Gastroesophageal sphincter (tissue), 4 donors: Measurements from ENCODE around the gene OSBPL1A. TPM values are rescaled to one million over a fixed set of nuclear protein-coding genes. Genes with fewer than 3 reads are reported as not detected.

Source experiments
- ATAC-seq: fragments of 150-250 bp; one replicate; pipeline ENCODE4 v1.9.1; 2016; ENCODE audit warnings: mild to moderate bottlenecking, moderate library complexity
- H3K27ac ChIP-seq, 4 donors: fragments of 200-600 bp; sonication (generic) in 3 of 4; 1 replicate in 3 of 4; 2 replicates in 1 of 4; pipeline ENCODE4 v1.5.1; 2016 to 2019
- H3K27me3 ChIP-seq: fragments of 200-600 bp; sonication (generic); one replicate; pipeline ENCODE4 v1.5.1; 2019
- H3K36me3 ChIP-seq, 2 donors: fragments of 200-600 bp; sonication (generic); one replicate each; pipeline ENCODE4 v1.5.1; 2019; ENCODE audit warnings: control low read depth in 1 of 2
- H3K4me1 ChIP-seq, 3 donors: fragments of 200-600 bp; sonication (generic); 1 replicate in 2 of 3; 2 replicates in 1 of 3; pipeline ENCODE4 v1.5.1; 2016 to 2019; ENCODE audit warnings: control low read depth in 2 of 3
- H3K4me3 ChIP-seq, 2 donors: fragments of 200-600 bp; sonication (generic); one replicate each; pipeline ENCODE4 v1.5.1; 2019; ENCODE audit warnings: mild to moderate bottlenecking in 1 of 2, moderate library complexity in 1 of 2
- H3K9me3 ChIP-seq, 3 donors: fragments of 200-600 bp; sonication (generic); one replicate each; pipeline ENCODE4 v1.5.1; 2017 to 2019; ENCODE audit warnings: control low read depth in 2 of 3
- EP300 ChIP-seq: sonication (generic); formaldehyde crosslinking; IDR thresholded peaks from one replicate; pipeline ENCODE4 v1.6.1; 2017; ENCODE audit warnings: antibody characterized with exemption, mild to moderate bottlenecking
- POLR2A ChIP-seq, 2 donors: fragments of 450-650 bp; IDR thresholded peaks; one replicate each; pipeline ENCODE4 v1.6.1; 2017; ENCODE audit warnings: antibody characterized with exemption in 2 of 2, mild to moderate bottlenecking in 2 of 2, moderate library complexity in 1 of 2
- POLR2AphosphoS5 ChIP-seq: sonication (generic); formaldehyde crosslinking; IDR thresholded peaks from one replicate; pipeline ENCODE4 v1.6.1; 2017; ENCODE audit warnings: antibody characterized with exemption
- WGBS, 2 donors: methylation state at CpG; one replicate each; pipeline ENCODE4 v1.1.5; 2018; ENCODE audit warnings: low coverage in 1 of 2; 5-methylcytosine and 5-hydroxymethylcytosine counted together
- total RNA-seq, 4 donors: library from RNA; depleted of rRNA; stranded (reverse); fragments of >200 nt; gene quantifications; one replicate each; pipeline ENCODE4 v1.1.0, GENCODE V29; 2016
- TF ChIP-seq, protein P1 (sequence below), 4 experiments: fragments of 200-600 bp in 2 of 4; fragments of 450-650 bp in 2 of 4; sonication (generic) in 1 of 4; IDR thresholded peaks; one replicate each; pipeline ENCODE4 v1.5.1; 2017 to 2019; ENCODE audit warnings: antibody characterized with exemption in 4 of 4, mild to moderate bottlenecking in 2 of 4, moderate library complexity in 2 of 4

Gene OSBPL1A
- total RNA-seq, 4 donors from 2014 or later: 97.1 to 120 (median 116) TPM

DNA sequence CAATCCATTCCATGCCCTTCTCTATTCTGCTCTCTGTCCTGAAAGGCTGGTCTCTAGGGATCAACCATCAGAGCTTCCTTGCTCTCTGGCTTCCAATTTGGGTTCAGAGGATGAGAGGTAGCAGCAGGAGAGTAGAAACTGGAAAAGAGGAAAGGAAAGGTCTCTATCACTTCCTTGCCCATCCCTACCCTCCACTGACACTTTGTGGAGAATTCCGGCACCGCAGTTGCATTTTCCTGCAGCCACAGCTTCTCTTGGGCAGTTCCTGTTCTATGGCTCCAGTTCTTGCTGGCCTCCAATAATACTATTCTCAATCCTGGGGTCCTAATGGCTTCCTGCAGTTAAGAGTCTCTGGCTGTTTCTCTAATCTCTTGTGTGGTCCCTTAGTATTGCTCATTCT is 15.5 kb upstream of the OSBPL1A start:
- no peak for TF ChIP-seq POLR2A (IDR thresholded peaks at IDR 0.05)
- TF ChIP-seq, protein P1, sequence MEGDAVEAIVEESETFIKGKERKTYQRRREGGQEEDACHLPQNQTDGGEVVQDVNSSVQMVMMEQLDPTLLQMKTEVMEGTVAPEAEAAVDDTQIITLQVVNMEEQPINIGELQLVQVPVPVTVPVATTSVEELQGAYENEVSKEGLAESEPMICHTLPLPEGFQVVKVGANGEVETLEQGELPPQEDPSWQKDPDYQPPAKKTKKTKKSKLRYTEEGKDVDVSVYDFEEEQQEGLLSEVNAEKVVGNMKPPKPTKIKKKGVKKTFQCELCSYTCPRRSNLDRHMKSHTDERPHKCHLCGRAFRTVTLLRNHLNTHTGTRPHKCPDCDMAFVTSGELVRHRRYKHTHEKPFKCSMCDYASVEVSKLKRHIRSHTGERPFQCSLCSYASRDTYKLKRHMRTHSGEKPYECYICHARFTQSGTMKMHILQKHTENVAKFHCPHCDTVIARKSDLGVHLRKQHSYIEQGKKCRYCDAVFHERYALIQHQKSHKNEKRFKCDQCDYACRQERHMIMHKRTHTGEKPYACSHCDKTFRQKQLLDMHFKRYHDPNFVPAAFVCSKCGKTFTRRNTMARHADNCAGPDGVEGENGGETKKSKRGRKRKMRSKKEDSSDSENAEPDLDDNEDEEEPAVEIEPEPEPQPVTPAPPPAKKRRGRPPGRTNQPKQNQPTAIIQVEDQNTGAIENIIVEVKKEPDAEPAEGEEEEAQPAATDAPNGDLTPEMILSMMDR (IDR thresholded peaks at IDR 0.05): peak in 1 of 4 experiments; percentile 33
- no peak for TF ChIP-seq POLR2AphosphoS5
- no peak for TF ChIP-seq EP300
- H3K36me3 ChIP-seq: no peaks in the 10 kb centered on the region
- ATAC-seq: no peak
- H3K9me3 ChIP-seq: no peaks in the 10 kb centered on the region
- peaks cover 14% of the 10 kb centered on the region for H3K27me3 ChIP-seq
- H3K4me1 ChIP-seq: no peaks in the 10 kb centered on the region
- H3K27ac ChIP-seq: no peak overlapping the region
- no peak overlapping the region for H3K4me3 ChIP-seq
- 50 to 80% methylated on average over 2 of the region's 2 CpGs for WGBS, 2 donors

DNA sequence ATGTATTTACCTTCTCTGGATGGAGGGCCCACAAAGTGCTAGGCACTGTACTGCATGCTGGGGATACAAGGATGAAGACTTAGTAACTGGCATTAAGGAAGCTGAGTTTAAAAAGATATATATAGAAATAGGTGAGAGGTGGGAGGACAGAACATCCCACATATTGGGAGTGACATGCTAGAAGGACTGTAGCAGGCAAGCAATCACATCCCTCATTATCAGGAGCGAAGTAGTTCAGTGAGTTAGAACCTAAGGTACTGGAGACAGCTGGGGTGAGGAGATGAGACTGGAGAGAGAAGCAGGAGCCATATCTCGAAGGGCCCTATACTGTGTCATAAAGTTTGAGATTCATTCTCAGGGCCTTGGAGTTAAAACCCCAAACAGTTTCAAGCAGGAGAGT is 10.9 kb upstream of the OSBPL1A start:
- no peak overlapping the region for H3K4me3 ChIP-seq
- TF ChIP-seq, protein P1 (IDR thresholded peaks at IDR 0.05): no peak
- TF ChIP-seq POLR2AphosphoS5 (no peak), EP300 (no peak), POLR2A (IDR thresholded peaks at IDR 0.05) (no peak)
- no peaks in the 10 kb centered on the region for H3K9me3 ChIP-seq
- H3K27ac ChIP-seq: no peak overlapping the region
- no peaks in the 10 kb centered on the region for H3K4me1 ChIP-seq
- peaks cover 23% of the 10 kb centered on the region for H3K27me3 ChIP-seq
- 80 to 86% methylated on average over 2 of the region's 2 CpGs for WGBS, 2 donors
- H3K36me3 ChIP-seq: no peaks in the 10 kb centered on the region
- ATAC-seq: no peak

DNA sequence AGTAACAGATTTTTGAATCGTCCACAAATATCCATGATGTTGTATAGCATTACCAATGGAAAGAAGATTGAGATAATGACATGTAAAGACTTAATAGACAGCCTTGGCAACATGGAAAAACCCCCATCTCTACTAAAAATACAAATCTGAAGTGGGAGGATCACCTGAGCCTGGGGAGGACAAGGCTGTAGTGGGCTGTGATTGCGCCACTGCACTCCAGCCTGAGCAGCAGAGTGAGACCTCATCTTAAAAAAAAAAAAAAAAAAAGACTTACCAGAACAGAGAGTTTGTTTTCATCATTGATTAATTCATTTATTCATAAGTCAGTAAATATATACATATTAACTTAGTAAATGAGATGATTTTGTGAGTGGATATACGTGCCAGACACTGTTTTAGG is 7.0 kb upstream of the OSBPL1A start:
- WGBS, 2 donors: 81 to 88% methylated on average over 2 to 3 of the region's 3 CpGs
- Histone ChIP-seq H3K4me3 (no peak overlapping the region), H3K27me3 (peaks cover 23% of the 10 kb centered on the region), H3K9me3 (no peaks in the 10 kb centered on the region), H3K27ac (no peak overlapping the region), H3K4me1 (no peaks in the 10 kb centered on the region), H3K36me3 (no peaks in the 10 kb centered on the region)
- ATAC-seq: no peak
- TF ChIP-seq EP300: no peak
- no peak for TF ChIP-seq POLR2AphosphoS5
- TF ChIP-seq, protein P1 (IDR thresholded peaks at IDR 0.05): no peak
- TF ChIP-seq POLR2A (IDR thresholded peaks at IDR 0.05): no peak

DNA sequence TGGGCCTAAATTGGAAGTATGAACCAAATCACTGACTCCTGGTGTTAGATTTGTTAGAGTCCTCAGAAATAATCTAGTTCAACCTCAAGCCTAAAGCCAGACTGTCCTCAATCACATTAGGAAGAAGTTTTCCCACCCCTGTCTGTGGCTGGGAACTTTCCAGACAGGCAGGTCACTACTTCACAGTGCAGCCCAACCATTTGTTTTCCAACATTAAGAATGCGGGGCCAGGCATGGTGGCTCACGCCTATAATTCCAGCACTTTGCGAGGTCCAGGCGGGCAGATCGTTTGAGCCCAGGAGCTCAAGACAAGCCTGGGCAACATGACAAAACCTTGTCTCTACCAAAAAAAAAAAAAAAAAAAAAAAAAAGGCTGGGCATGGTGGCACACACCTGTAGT is 5.5 kb upstream of the OSBPL1A start:
- no peak for ATAC-seq
- no peak overlapping the region for H3K4me3 ChIP-seq
- no peaks in the 10 kb centered on the region for H3K36me3 ChIP-seq
- H3K4me1 ChIP-seq: peaks cover 0 to 7% (median 0%) of the 10 kb centered on the region in 3 donors
- H3K9me3 ChIP-seq: no peaks in the 10 kb centered on the region
- no CpG with 5 or more reads among the region's 5 CpGs for WGBS, 2 donors
- no peak overlapping the region for H3K27ac ChIP-seq
- H3K27me3 ChIP-seq: peaks cover 19% of the 10 kb centered on the region
- TF ChIP-seq EP300 (no peak), POLR2A (IDR thresholded peaks at IDR 0.05) (no peak), POLR2AphosphoS5 (no peak)
- TF ChIP-seq, protein P1 (IDR thresholded peaks at IDR 0.05): no peak

DNA sequence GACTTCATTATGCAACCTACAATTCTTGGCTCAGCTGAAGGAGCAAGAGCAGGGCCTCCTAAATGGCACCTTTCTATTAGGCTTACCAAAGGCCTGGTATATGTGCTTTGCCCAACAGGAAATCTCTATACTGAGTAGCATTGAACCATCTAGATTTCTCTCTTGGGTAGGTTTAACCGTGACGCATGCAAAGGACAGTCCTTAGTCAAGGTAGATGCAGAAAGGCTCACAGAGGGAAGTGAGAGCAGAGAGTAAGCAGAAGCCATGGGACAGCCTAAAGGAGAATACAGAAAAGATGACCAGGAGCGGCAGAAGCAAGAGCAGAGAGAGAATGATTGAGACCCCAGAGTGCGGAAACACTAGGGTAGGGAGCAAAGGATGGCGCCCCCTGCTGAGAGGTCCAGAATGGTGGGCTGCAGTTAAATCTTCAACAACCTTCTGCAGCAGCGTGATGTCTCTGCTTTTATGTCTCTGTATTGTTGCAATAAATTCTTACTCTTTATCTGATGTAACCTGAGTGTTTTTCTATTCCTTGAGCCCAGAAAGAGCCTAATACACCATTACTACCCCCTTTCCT is 4.7 kb upstream of the OSBPL1A start:
- no peak for ATAC-seq
- no peak for TF ChIP-seq EP300
- WGBS, 2 donors: 58 to 74% methylated on average over 4 to 6 of the region's 6 CpGs
- H3K4me3 ChIP-seq: no peak overlapping the region
- H3K4me1 ChIP-seq: peaks cover 0 to 10% (median 0%) of the 10 kb centered on the region in 3 donors
- peaks cover 13% of the 10 kb centered on the region for H3K27me3 ChIP-seq
- no peaks in the 10 kb centered on the region for H3K36me3 ChIP-seq
- H3K27ac ChIP-seq: no peak overlapping the region
- H3K9me3 ChIP-seq: no peaks in the 10 kb centered on the region
